Hematopoietic multipotent progenitor cell treated with erythropoietin and hydrocortisone succinate and interleukin-3 and kit ligand, for 15 days (in vitro differentiated cells): ENCODE results near the gene SYTL1.
"Not testable (repeated sequence)": the region's sequence is repeated elsewhere in the genome, so short reads cannot be mapped to it uniquely, and the experiment has no call there.

Source experiments
- DNase-seq: peaks from one replicate; pipeline ENCODE4 v3.0.0-alpha.2; 2015; ENCODE audit warnings: low spot score

Gene SYTL1

DNA sequence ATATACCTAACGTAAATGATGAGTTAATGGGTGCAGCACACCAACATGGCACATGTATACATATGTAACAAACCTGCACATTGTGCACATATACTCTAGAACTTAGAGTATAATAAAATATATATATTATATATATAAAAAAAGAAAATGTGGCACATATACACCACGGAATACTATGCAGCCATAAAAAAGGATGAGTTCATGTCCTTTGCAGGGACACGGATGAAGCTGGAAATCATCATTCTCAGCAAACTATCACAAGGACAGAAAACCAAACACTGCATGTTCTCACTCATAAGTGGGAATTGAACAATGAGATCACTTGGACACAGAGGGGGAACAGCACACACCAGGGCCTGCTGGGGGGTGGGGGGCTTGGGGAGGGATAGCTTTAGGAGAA lies 43.0 kb downstream of the SYTL1 start:
- not testable (repeated sequence) for DNase-seq

DNA sequence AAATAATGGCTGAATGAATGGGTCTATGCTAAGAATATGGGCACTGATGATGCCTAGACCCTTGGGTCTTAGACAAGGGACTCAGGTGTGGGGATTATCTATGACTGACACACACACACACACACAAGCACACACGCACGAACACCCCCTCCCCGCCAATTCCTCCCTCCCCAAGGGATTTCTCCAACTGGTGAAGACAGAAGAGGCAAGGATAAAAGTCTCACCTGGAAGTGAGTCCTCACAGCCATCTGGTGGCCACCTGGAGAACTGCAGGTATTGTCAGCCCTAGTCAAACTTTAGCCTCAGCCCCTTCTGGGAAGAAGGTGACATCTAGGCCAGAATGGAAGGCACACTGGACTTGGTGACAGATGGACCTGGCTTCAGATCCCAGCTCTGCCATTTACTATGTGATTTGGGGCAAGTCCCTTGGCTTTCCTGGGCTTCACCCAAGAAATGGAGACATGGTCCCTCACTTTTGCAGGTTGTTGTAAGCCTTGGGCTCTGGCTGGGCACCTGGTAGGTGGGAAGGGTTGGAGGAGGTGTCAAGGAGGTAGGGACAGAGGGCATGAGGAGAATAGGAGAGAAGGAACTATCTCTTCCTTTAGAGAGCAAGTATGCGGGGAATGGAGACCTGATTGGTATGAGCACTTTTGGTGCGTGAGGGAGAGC lies 46.6 kb downstream of the SYTL1 start:
- DNase-seq = peak; percentile 65

DNA sequence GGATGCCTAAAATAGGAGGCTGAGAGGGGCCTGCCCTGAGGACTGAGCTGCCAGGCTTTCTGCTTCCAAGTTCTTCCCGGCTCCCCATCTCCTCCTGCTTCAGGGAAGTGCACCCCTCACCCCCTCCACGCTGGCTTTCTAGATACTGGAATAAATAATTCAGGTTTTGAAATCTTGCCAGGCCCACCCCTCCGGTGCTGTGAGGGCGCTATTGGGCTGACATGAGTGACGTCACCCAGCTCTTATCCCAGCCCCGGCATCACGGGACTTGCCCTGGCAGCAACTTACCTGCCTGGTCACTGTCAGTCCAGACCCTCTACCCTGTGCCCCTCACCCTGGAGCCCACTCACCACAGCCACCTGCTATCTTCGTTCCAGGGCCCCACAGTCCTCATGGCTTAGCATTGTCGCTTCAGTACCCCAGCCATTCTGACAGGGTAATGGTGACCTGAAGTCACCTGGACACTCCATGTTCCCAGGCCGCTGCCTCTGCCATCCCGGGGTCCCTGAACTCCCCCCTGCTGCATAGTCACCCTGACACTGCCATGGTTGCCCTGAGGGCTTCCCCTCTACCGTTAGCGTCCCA lies 49.8 kb downstream of the SYTL1 start:
- peak; percentile 53 for DNase-seq

DNA sequence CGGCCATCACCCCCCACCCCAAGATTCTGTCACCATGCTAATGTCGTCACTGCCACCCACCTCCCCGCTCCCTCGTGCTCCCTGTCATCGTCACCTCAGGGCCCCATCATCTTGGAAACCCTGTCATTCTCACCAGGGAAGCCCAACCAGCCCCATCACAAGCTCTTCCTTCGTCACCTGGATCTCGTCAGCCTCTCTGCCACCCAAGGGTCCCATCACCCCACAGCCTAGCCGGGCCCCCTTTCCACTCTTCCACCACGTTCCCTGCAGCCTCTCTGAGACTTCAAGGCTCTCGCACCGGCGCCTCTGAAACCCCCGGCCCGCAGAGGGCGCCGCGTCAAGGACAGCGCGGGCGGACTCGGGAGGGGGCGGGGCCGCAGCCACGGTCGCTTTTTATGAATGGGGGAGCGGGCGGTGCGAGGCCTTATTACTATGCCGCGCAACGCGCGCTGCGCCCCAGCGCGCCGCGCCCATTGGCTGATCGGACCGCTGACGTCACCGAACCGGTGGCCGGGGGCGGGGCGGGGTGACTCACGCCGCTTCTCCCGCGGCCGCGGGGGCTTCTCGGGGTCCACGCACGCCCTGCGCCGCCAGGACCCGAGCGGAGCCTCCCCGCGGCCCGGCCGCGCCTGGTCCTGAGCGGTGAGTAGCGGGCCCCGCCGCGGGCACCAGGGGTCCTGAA lies 50.4 kb downstream of the SYTL1 start, which contains the start of gene GPR3:
Gene GPR3 (plus strand): TSS at position 527 of the 682 bp plus-strand sequence. CDS start 1,177 bp downstream, outside the sequence.
- peak; percentile 86 for DNase-seq

DNA sequence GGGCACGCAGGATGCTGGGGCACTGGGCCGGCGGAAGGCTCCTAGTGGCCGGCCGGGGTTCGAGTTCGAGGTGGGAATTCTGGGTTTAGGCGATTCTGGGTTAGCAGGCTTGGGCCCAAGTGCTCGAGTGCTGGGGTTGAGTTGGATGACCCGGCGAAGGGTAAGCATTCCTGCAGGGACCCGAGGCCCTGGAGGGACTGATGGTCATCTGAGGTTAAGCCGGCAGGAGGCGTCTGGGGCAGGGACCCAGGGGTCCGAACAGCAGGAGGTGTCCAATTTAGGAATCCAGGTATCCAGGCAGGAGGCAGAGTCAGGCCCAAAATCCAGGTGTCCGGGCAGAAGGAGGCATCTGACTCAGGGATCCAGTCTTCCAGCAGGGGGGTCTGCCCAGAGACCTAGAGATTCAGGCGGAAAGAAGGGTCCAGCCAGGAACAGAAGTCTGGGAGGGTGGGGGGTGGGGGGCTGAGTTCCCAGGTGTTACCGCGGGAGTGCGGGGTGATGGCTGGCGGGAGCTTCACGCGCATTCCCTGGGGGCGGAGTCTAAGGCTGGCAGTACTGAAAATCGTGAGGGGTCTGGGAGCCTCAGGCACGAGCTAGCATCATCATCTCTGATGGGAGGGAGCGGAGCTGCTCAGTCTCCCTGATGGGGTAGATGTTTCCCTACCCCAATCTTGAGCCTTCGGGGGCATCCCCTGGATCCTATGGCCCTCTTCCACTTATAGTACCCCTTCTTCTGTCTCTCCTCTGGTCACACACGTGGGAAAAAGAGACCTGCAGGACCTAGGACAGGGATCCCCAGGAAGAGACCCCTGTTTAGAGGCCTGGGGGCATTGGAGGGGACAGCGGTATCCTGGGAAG lies 51.2 kb downstream of the SYTL1 start:
- DNase-seq = no peak

DNA sequence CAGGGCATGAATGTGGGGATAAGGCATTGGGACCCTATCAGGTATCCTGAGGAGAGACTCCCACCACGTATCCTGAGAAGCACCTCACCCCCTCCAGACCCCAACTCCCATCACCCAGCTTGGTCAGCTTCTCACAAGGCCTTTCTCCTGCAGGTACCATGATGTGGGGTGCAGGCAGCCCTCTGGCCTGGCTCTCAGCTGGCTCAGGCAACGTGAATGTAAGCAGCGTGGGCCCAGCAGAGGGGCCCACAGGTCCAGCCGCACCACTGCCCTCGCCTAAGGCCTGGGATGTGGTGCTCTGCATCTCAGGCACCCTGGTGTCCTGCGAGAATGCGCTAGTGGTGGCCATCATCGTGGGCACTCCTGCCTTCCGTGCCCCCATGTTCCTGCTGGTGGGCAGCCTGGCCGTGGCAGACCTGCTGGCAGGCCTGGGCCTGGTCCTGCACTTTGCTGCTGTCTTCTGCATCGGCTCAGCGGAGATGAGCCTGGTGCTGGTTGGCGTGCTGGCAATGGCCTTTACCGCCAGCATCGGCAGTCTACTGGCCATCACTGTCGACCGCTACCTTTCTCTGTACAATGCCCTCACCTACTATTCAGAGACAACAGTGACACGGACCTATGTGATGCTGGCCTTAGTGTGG lies 51.9 kb downstream of the SYTL1 start:
- no peak for DNase-seq

DNA sequence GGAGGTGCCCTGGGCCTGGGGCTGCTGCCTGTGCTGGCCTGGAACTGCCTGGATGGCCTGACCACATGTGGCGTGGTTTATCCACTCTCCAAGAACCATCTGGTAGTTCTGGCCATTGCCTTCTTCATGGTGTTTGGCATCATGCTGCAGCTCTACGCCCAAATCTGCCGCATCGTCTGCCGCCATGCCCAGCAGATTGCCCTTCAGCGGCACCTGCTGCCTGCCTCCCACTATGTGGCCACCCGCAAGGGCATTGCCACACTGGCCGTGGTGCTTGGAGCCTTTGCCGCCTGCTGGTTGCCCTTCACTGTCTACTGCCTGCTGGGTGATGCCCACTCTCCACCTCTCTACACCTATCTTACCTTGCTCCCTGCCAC lies 52.4 kb downstream of the SYTL1 start:
- DNase-seq = no peak

DNA sequence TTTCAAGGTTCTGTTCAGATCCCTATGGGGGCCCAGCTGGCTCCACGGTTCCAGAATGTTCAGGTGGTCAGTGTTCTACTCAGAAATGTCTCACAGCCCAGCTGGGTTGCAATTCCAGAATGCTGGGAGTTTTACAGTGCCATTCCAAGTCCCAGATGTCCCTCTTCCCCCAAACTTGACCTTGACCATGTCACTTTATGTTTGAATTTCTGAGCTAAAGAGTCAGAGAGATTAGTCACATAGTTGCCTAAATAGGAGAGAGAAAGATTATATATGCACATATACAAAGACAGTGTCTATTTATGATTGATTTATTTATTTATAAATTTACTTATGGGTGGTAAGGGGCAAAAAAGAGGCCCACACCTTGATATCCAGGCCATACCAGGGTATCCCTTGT lies 53.1 kb downstream of the SYTL1 start:
- no peak for DNase-seq

DNA sequence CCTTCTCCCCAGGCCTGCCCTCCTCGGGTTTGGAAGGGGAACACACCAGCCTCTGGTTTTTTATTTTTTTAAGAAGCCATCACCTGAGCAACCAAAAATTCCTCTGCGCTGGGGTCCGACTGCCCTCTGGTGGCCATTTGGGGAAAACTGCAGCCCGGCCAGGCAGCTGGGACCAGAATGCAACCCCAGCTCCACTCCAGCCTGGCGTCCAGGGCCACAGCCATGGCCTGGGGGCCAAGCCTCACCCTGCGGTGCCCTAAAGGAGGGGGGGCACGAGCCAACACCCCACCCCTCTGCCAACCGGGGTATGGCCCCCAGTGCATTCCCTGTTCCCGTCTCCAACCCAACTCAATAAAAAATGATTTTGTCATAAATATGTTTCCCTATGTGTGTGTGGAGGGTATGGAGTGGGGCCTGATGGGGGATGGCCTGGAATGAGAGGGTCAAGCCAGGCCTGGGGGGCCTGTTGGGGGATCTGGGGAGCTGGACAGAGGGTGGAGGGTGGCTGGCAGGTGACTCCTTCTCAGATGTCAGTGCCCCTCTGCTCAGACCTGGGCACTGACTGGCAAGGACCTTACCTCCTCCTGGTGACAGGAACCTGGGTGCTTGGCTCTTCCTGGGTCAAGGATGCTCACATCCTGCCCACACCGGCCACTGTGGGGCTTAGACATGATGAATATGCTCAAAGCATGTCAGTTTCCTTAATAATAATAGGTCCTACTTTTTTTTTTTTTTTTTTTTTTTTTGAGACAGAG lies 53.8 kb downstream of the SYTL1 start:
- peak; percentile 77 for DNase-seq

DNA sequence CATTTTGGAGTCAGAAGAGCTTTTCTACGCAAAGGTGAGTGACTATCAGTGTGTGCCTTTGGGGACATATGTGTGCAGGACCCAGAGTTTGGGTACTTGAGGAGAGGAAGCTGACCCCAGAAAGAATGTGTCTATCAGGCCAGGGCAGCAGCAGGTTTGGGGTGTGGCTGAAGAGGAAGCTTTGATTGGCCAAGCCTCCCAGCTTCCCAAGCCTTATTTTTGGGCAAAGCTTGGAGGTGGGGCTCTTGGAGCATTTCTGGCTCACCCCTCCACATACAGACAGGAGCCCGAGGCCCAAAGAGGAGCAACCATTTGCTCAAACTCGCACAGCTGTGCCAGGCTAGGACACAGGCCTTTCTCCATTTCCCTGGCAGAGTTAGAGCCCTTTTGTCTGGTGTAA lies 55.3 kb downstream of the SYTL1 start:
- no peak for DNase-seq

DNA sequence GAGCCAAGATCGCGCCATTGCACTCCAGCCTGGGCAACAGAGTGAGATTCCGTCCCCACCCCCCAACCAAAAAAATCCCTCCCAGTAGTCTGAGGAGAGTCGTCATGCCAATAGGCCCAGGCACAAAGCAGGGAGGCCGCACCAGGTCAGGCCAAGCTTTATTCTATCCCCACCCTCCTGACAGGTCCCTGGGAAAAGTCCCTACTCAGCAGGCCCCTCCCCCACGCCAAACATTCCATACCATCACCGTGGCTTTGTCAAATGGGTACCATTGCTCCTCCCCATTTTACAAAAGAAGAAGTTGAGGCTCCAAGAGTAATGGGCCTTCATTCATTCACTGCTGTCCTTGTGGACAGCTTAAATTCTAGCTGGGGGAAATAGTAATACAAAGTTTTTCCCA lies 55.9 kb downstream of the SYTL1 start:
- no peak for DNase-seq

DNA sequence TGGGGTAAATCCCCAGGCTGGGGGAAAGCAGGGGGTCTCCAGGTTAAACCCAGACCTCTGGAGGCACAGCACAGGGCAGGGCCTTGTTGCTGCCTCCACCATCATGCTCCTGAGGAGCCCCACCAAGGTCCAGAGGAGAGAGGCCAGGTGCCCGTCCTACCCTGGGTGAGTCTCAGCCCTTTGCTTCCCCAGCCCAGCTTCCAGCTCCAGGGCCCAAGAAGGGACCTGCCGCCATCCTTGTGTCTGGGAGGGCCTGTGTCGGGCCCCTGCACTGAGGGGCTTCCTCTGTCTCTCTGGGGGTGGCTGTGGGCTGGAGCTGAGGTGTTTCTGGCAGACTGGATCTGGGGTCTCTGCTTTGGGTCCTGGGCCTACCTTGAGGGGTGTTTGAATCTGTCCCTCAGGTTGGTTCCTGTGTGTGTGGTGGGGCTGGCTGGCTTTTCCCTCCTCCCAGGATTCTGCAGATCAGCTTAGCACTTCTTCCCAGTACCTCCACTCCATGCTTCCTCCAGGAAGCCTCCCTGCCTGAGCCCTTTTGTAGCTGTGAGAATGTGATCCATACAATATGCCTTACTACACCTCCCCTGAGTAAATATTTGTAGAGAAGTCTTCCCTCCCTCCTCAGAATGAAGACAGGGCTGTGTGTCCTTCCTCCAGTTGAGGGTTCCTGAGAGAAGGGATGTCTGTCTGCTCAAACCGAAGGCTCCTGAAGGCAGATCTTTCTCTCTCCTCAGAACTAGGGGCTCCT lies 56.8 kb downstream of the SYTL1 start:
- no peak for DNase-seq

DNA sequence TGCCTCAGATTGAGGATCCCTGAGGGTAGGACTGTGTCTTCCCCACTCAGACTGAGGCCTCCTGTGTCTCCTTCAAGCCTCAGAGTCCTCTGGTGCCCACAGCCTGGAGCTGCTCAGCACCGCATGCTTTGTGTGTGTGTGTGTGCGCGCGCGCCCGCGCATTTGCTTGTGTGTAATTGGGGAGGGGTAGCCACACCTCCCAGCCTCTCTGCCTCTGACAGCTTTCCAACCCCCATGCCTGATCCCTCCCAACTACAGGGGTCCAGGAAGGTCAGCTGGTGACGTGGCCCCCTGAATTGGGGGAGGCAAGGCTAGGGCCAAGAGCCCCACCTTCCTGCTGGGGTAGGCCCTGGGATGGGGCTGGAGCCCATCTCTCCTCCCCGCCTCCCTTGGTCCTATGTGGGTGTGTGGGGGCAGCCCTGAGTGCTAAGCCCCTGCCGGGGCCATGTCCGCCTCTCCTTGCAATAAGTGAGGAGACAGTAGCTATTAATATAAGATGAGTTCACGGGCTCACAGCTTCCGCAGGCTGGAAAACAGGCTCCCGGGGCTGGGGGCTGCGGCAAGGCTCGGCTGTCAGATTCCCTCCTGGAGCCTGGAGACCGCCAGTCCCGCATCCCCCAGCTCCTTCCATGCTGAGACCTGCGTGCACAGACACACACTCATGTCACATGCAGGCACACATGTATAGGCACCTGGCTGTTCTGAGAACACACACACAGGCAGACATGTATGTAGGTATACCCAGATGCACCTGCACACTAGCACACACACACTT lies 57.6 kb downstream of the SYTL1 start:
- no peak for DNase-seq

DNA sequence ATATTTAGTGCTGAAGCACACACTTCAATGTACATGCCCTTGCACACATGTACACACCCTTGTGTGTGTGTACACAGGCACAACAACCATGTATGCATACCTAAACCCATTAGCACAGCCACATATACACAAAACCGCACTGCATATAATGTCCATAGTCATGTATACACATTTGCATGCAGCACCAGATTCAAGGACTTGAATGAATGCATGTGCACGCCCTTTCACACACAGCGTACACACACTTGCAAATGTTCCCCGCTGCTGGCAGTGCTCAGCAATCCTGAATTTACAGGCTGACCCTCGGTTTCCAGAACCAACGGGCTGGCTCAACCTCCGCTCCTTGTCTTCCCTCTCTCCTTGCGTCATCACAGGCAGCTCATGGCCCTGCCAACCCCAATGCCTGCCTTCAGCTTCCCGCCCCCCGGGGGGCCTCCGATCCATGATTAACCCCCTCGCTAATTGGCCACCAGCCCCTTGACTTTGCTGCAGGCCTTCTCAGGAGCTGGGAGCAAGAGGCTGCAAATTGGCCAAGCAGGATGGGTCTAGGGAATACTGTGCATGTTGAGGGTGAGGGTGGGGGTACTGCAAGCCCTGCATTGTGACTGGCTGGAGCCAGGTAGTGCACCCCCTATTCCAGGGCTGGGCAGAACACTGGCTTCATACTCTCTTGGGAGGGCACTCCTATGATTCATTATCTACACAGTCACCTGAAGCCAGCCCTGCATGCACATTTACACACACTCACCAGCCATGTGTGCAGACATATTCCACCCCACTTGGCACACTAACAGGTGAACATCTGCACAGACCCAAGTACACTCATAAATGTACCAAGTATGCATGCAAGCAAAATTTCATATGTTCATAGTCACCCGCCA lies 58.5 kb downstream of the SYTL1 start:
- no peak for DNase-seq

DNA sequence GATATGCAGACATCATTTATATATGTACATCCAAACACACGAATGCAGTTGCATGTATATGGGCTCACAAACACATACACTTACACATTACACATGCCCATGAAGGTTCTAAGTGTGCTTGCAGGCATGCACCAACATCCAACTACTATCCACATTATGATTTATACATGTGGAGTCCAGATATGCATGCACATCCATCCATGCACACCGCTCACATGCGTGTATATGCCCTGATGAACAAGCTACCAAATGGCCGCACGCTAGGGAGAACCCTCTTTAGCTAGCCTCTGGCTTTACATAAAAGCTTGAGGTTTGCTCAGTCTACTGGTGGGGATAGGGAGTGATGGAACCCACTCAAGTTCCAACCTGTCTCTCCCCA lies 59.1 kb downstream of the SYTL1 start:
- DNase-seq = no peak

DNA sequence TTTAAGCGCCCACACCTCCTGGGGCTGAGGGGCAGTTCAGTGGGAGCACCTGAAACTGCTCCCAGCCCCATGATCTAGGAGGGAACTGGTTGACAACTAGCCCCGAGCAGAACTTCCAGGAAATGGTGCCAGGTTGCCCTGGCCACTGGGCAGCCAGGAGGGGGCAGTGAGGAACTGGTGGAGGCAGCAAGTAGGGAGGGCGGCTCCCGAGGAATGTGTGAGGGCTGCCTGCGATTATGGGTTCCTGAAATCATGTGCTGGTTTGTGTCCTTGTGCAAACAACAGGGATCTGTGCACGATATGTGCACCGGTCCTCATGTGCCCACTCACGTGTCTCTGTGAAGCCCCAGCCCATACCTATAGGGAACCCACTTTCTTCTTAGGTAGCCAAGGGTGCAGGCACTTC lies 60.5 kb downstream of the SYTL1 start:
- peak; percentile 43 for DNase-seq

DNA sequence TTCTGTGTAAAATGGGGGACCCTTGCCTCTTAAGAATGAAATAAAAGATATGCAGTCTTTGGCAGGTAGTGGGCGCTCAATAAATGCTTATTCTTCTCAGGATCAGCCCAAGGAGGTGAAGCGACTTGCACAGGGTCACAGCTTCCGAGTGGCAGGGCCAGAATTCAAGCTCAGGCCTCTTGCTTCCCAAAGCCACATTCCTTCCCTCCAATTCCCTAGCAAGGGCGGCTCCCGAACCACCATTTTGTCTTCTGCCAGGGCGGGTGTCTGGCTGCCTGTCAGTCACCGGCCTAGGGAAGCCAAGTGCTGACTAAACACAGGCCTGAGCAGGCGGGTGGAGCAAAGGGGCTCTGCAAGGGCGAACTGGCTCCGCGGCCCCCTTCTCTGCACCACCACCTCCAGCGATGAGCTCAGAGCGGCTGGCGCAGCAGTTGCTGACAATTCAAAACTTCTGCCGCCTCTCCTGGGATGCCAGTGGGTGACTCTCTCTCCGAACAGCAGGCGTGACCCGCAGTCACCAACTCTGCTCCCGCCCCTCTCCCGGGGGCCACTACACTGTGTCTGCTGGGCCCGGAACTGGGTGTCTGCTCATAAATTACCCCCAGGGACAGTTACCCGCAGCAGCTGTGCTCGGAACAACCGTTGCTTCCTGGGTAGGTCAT lies 61.4 kb downstream of the SYTL1 start:
- peak; percentile 22 for DNase-seq
